ENCODE measurements around the gene LRRC28. TPM values are rescaled to one million over a fixed set of nuclear protein-coding genes. Genes with fewer than 3 reads are reported as not detected.

LRRC28 gene
- total and polyA plus RNA-seq, 10 of the 15 experiments (the other 5 are each of a cell fraction or from before 2014, with no cell fraction given): 21.3 to 54.9 (median 27.7) TPM

DNA sequence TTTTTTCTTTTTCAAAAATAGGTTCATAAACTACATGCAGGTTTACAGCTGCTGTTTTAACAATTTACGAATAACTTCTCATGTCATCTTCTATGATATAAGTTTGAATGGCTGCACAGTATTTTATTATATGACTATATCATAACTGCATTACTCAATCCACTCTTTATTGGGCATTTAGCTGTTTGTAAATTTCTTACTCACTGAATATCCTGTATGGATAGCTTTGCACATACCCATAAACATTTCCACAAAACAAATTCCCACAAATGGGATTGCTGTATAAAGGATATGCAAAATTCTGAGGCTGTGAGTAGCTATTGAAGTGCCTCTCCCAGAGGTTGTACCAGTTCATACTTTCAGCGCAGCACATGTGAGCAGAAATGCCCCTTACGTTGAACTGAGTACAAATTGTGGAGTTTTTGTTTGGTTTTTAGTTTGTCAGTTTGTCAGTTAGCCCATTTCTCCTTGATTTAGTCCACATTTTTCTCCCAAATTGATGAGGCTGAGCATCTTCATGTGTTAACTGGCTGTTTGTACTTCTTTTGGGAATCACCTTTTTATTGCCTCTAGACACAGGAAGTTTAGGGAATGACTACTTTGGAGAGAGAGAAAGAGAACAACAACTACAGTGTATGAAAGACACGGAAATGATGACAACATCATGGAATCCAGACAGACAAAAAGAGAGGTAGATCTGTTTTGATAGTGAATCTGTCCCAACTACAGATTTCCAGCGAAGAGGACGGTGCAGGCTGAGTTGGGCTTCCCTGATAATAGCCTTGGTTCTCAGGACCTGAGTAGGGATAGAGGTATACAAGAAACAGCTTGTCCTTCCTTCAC, 26.7 kb upstream of the LRRC28 start:
- CTCF ChIA-PET: interaction anchor here (0.7 to 3.1 kb wide), 7 partner anchors 11 to 705 kb away, joined by 3 to 9 read pairs (median 3); no protein-coding TSS in a partner anchor
- no peak for FAIRE-seq
- no peaks in the 10 kb centered on the region for H3K9me3 ChIP-seq (replicated peaks; ENCODE audit: control insufficient read depth, insufficient read depth, low read length)

More for the DNA sequence above, 26.7 kb upstream of the LRRC28 start:
- Histone ChIP-seq H3K27ac (ENCODE audit: control insufficient read depth, insufficient read depth) (no peak overlapping the region), H3K27me3 (replicated peaks in 1 of 2; ENCODE audit: control insufficient read depth in 2 of 2, insufficient read depth in 2 of 2, low read length in 1 of 2) (no peaks in the 10 kb centered on the region), H3K4me1 (ENCODE audit: control insufficient read depth, insufficient read depth, low read length) (no peaks in the 10 kb centered on the region), H3K9ac (ENCODE audit: control insufficient read depth, insufficient read depth, low read length) (no peak overlapping the region), H4K20me1 (ENCODE audit: control insufficient read depth, insufficient read depth) (no peaks in the 10 kb centered on the region), H2AFZ (ENCODE audit: control insufficient read depth, low read depth, low read length) (no peak overlapping the region), H3K4me3 (no peak overlapping the region), H3K36me3 (ENCODE audit: control insufficient read depth in 2 of 2, insufficient read depth in 2 of 2, low read length in 1 of 2) (peaks cover 0 to 6% of the 10 kb centered on the region in 2 experiments; a peak in 1 of 4 replicates), H3K79me2 (ENCODE audit: control insufficient read depth, insufficient read depth, low read length) (no peaks in the 10 kb centered on the region), H3K4me2 (ENCODE audit: control insufficient read depth, insufficient read depth) (no peak overlapping the region)
- intact Hi-C loops (cut with micrococcal nuclease; ENCODE audit: unreplicated experiment) (no loop called here), in situ Hi-C loops (cut with MboI) (no loop called here)
- DNase-seq (ENCODE audit: low read depth, low spot score): no peak
- TF ChIP-seq, protein P1, sequence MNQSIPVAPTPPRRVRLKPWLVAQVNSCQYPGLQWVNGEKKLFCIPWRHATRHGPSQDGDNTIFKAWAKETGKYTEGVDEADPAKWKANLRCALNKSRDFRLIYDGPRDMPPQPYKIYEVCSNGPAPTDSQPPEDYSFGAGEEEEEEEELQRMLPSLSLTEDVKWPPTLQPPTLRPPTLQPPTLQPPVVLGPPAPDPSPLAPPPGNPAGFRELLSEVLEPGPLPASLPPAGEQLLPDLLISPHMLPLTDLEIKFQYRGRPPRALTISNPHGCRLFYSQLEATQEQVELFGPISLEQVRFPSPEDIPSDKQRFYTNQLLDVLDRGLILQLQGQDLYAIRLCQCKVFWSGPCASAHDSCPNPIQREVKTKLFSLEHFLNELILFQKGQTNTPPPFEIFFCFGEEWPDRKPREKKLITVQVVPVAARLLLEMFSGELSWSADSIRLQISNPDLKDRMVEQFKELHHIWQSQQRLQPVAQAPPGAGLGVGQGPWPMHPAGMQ (IDR thresholded peaks at IDR 0.05; ENCODE audit: borderline replicate concordance): no peak
- TF ChIP-seq TARDBP (IDR thresholded peaks at IDR 0.05; ENCODE audit: borderline replicate concordance): no peak
- TF ChIP-seq, protein P2, sequence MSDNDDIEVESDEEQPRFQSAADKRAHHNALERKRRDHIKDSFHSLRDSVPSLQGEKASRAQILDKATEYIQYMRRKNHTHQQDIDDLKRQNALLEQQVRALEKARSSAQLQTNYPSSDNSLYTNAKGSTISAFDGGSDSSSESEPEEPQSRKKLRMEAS (IDR thresholded peaks at IDR 0.05; ENCODE audit: low read depth, low read length): no peak
- TF ChIP-seq ETV6 (conservative IDR thresholded peaks at IDR 0.05 in 1 of 2, IDR thresholded peaks at IDR 0.05 in 1 of 2; ENCODE audit: borderline replicate concordance in 1 of 2, low read depth in 1 of 2): no peak
- no peak for TF ChIP-seq ZNF217 (IDR thresholded peaks at IDR 0.05)
- ChIA-PET RAD21 (ENCODE audit: unreplicated experiment) (interaction anchor here (1.2 kb wide), 1 partner anchor 124 kb away, joined by 3 read pairs; no protein-coding TSS in a partner anchor), POLR2A (no interaction called here), SMC1A (ENCODE audit: uncharacterized antibody, unreplicated experiment) (interaction anchor here (0.8 to 1.5 kb wide), 3 partner anchors 11 to 479 kb away, joined by 3 to 5 read pairs (median 4); no protein-coding TSS in a partner anchor)
- 71% methylated on average over 6 of the region's 6 CpGs for WGBS (ENCODE audit: insufficient coverage, insufficient replicate concordance, low lambda C conversion rate, missing lambda C conversion rate)
- no peak for ATAC-seq
- BruUV-seq (replicated peaks): no TSS peak
